Kidney (tissue), 14 donors: ENCODE data around the gene MPL. TPM values are rescaled to one million over a fixed set of nuclear protein-coding genes. Genes with fewer than 3 reads are reported as not detected.

Experiments used
- DNase-seq, 5 donors: peaks; one replicate each; pipeline ENCODE4 v3.0.0-alpha.2; 2013 to 2020
- FAIRE-seq: peaks from 2 replicates; lab custom pipeline; 2012; peaks lifted over from hg19 to GRCh38; lab: Jason Lieb, UNC
- H3K27ac ChIP-seq, 2 donors: one replicate each; pipeline ENCODE4 v1.7.0; 2013; ENCODE audit warnings: low read depth in 2 of 2, low read length in 2 of 2, inconsistent platforms in 1 of 2
- H3K27me3 ChIP-seq: one replicate; pipeline ENCODE4 v1.7.1; 2013; ENCODE audit warnings: low read length, inconsistent platforms; ENCODE audit not compliant: control insufficient read depth, insufficient read depth
- H3K36me3 ChIP-seq, 3 donors: one replicate each; pipeline versions ENCODE4 v1.7.0 to v1.7.1; 2013; ENCODE audit warnings: low read length in 3 of 3, control low read depth in 1 of 3, inconsistent platforms in 1 of 3; ENCODE audit not compliant: insufficient read depth in 3 of 3, control insufficient read depth in 2 of 3
- H3K4me1 ChIP-seq, 3 donors: one replicate each; pipeline versions ENCODE4 v1.7.0 to v1.7.1; 2013; ENCODE audit warnings: low read length in 3 of 3, inconsistent platforms in 1 of 3, low read depth in 1 of 3; ENCODE audit not compliant: control insufficient read depth in 2 of 3, insufficient read depth in 2 of 3
- H3K4me3 ChIP-seq, 3 donors: one replicate each; pipeline versions ENCODE4 v1.7.0 to v1.8.1; 2013; ENCODE audit warnings: low read length in 3 of 3, control low read depth in 1 of 3, inconsistent platforms in 1 of 3
- H3K9ac ChIP-seq, 3 donors: one replicate each; pipeline versions ENCODE4 v1.7.0 to v1.7.1; 2013; ENCODE audit warnings: low read length in 3 of 3, control low read depth in 1 of 3, inconsistent platforms in 1 of 3
- H3K9me3 ChIP-seq, 3 donors: one replicate each; pipeline versions ENCODE4 v1.7.0 to v1.7.1; 2013; ENCODE audit warnings: low read length in 3 of 3, control low read depth in 1 of 3, inconsistent platforms in 1 of 3; ENCODE audit not compliant: control insufficient read depth in 2 of 3, insufficient read depth in 1 of 3
- intact Hi-C: fragments of 100-400 bp; cut with DNase I; formaldehyde crosslinking; loops from one replicate; pipeline ENCODE4 v1.11.1; 2022
- microRNA-seq: library from miRNA; unstranded; fragments of <30 nt; microRNA quantifications from one replicate; pipeline ENCODE4 v1.2.0, GENCODE V29; 2020
- polyA plus RNA-seq: library from polyadenylated mRNA; stranded (reverse); fragments of 350-450 nt; fragmentation: Illumina TruSeq; extraction: RNeasy Lipid Tissue Mini Kit (QIAGEN cat#74804); gene quantifications from one replicate; pipeline ENCODE4 v1.2.3, GENCODE V29; 2014; ENCODE audit warnings: low read depth, low replicate concordance; ENCODE audit not compliant: insufficient read depth
- total RNA-seq: library from RNA; stranded (reverse); fragmentation: NEBNext Ultra II Directional; extraction: Animal tissue kit (Norgen Biotek cat#: 25700); gene quantifications from one replicate; pipeline ENCODE4 v1.2.1, GENCODE V29; 2021
- TF ChIP-seq, protein P1 (sequence below): IDR thresholded peaks from 3 replicates; pipeline ENCODE4 v1.5.1; 2012; ENCODE audit warnings: mild to moderate bottlenecking, moderate library complexity, borderline replicate concordance; ENCODE audit not compliant: insufficient read depth; ENCODE audit errors: extremely low read depth
- donor health status: control.
- donor health status: control.
- donor health status: control.
- donor health status: control.
- donor health status: control.
- donor health status: DM: yes; HTN: yes; CAD: no.
- donor health status: Normal renal cell carcinoma (clear cell type).

The MPL gene
- total and polyA plus RNA-seq, 2 donors from 2014 or later: 0.25 TPM; not detected in 1

DNA sequence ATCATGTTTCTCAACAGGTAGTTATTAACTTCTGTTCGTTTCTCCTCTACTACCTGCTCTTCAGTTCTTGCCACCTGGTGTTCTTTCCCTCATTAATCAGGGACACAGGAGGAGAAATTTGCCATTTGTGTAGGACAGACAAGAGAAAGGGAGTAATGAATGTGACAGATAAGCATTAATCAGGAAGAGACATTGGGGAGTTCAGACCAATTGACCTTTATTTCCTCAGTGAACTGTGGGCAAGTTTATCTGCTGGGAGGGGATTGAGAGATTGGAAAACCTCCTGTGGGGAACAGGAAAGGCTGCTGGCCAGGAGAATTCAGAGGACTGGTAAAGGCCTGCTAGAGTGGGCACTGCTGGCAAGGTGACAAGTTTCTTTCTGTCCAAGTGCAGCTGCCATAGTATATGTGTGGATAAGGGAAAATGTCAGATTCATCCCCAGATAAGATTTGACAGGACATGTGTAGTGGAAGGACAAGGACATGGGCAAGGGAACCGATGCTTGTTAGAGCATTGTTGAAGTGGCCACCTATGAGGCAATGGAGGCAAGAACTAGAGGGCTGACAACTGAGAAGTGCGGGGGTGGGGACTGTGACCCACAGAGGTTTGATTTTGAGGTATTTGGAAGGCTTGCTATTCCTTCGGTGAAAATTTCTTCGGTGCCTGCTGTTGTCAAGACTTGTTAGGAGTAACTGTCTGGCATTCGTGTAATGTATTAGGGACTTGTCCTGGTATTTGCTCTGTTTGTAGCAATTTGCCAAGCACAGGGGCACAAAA is 64.7 kb downstream of the MPL start:
- Histone ChIP-seq H3K4me1 (peaks cover 0 to 5% (median 0%) of the 10 kb centered on the region in 3 donors), H3K36me3 (peaks cover 0 to 44% (median 22%) of the 10 kb centered on the region in 3 donors), H3K9me3 (no peaks in the 10 kb centered on the region), H3K27me3 (no peaks in the 10 kb centered on the region), H3K9ac (no peak overlapping the region), H3K27ac (no peak overlapping the region), H3K4me3 (no peak overlapping the region)
- DNase-seq (peak in 1 of 5 donors; percentile 8), FAIRE-seq (no peak)
- intact Hi-C loops: no loop called here
- TF ChIP-seq, protein P1, sequence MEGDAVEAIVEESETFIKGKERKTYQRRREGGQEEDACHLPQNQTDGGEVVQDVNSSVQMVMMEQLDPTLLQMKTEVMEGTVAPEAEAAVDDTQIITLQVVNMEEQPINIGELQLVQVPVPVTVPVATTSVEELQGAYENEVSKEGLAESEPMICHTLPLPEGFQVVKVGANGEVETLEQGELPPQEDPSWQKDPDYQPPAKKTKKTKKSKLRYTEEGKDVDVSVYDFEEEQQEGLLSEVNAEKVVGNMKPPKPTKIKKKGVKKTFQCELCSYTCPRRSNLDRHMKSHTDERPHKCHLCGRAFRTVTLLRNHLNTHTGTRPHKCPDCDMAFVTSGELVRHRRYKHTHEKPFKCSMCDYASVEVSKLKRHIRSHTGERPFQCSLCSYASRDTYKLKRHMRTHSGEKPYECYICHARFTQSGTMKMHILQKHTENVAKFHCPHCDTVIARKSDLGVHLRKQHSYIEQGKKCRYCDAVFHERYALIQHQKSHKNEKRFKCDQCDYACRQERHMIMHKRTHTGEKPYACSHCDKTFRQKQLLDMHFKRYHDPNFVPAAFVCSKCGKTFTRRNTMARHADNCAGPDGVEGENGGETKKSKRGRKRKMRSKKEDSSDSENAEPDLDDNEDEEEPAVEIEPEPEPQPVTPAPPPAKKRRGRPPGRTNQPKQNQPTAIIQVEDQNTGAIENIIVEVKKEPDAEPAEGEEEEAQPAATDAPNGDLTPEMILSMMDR: no peak

Small RNA genes lying within 50 kb of the gene (microRNA-seq; reads per million reads assigned to microRNA genes)
- not detected for gene MIR6734

Other genes starting within 250 kb of the MPL start
- 52.5 TPM for gene EBNA1BP2, start 165.5 kb upstream of the MPL start, total RNA-seq
- gene EBNA1BP2, start 165.5 kb upstream of the MPL start, polyA plus RNA-seq: 98.8 TPM
- 2.3 TPM for gene CFAP57, start 165.5 kb upstream of the MPL start, total RNA-seq
- gene CFAP57, start 165.5 kb upstream of the MPL start, polyA plus RNA-seq: 0.34 TPM
- gene TMEM125, start 67.8 kb upstream of the MPL start, total RNA-seq: 17.5 TPM
- 22.0 TPM for gene TMEM125, start 67.8 kb upstream of the MPL start, polyA plus RNA-seq
- 21.1 TPM for gene C1orf210, start 52.2 kb upstream of the MPL start, total RNA-seq
- 33.3 TPM for gene C1orf210, start 52.2 kb upstream of the MPL start, polyA plus RNA-seq
- 46.3 TPM for gene TIE1, start 36.8 kb upstream of the MPL start, total RNA-seq
- 15.0 TPM for gene TIE1, start 36.8 kb upstream of the MPL start, polyA plus RNA-seq
- gene CDC20, start 21.2 kb downstream of the MPL start, total RNA-seq: 2.7 TPM
- 3.9 TPM for gene CDC20, start 21.2 kb downstream of the MPL start, polyA plus RNA-seq
- 85.1 TPM for gene ELOVL1, start 30.2 kb downstream of the MPL start, total RNA-seq
- gene ELOVL1, start 30.2 kb downstream of the MPL start, polyA plus RNA-seq: 86.0 TPM
- 36.5 TPM for gene MED8, start 52.0 kb downstream of the MPL start, total RNA-seq
- gene MED8, start 52.0 kb downstream of the MPL start, polyA plus RNA-seq: 44.3 TPM
- gene SZT2, start 52.1 kb downstream of the MPL start, total RNA-seq: 66.8 TPM
- gene SZT2, start 52.1 kb downstream of the MPL start, polyA plus RNA-seq: 10.4 TPM
- 50.5 TPM for gene HYI, start 116.1 kb downstream of the MPL start, total RNA-seq
- 91.2 TPM for gene HYI, start 116.1 kb downstream of the MPL start, polyA plus RNA-seq
- gene PTPRF, start 193.1 kb downstream of the MPL start, total RNA-seq: 197 TPM
- gene PTPRF, start 193.1 kb downstream of the MPL start, polyA plus RNA-seq: 39.5 TPM